IPS DF 4.7 (cell line): Measurements from ENCODE around the gene SPTSSA.

ENCODE experiments used
- DNase-seq: peaks from one replicate; pipeline ENCODE4 v3.0.0-alpha.2; 2013; ENCODE audit warnings: low spot score; ENCODE audit errors: extremely low read depth

The SPTSSA gene

DNA sequence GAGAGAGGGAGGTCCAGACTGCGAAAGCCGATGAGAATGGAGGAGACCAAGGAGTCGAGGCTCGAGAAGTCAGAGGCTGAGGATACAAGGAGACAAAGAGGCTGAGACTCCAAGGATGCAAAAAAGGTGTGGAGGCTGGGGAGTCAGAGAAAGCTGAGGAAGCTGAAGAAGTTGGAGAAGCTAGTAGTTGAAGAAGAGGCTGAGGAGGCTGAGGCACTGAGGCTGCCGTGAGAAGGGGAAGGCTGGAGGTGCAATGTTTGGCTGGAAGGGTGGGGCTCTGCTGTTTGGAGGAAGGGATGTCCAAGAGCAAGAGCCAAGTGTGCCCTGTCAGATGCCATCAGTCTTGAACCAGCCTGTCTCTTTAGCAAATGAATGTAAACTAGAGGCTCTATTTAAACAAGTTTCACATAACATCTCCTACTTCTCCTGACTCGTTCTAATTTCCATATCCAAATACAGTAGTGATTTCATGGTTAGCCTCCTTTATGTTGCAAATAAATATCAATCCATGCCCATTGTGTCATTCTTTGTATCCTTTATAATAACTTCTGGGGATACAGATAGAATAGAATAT, 10.8 kb upstream of the SPTSSA start:
- no peak for DNase-seq

DNA sequence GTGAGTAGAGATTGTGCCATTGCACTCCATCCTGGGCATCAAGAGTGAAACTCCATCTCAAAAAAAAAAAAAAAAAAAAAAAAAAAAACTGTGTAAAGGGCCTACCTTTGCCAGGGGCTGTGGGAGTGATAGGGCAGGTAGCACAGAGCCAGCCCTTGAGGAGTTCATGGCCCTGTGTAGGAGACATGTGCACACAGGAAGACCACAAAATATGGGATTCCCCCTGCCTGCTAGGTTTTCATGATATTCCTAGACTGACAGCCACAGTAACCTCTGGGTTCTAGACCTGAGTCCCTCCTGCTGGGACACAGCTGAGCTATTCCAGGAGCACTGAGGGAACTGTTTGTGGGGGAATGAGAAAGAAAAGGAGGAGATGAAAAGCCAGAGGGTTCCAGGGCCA, 8.3 kb upstream of the SPTSSA start:
- no peak for DNase-seq

DNA sequence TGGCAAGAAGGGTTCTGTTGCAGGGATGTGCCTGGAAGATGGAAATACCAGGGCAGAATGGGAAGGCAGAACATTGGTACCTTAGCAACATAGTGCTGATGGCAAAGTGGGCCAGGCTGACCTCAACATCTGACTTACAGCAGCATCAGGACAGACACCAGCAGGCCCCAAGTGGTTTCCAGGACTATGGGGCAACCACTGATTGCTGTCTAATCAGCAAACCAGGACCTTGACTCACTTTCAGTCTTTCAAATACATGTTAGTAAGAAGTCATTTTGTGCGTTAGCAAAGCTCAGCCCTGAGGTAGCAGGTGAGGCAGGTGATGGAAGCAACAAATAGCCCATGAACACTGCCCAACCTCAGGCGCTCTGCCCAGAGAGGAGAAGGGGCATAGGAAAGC, 4.7 kb upstream of the SPTSSA start:
- no peak for DNase-seq

DNA sequence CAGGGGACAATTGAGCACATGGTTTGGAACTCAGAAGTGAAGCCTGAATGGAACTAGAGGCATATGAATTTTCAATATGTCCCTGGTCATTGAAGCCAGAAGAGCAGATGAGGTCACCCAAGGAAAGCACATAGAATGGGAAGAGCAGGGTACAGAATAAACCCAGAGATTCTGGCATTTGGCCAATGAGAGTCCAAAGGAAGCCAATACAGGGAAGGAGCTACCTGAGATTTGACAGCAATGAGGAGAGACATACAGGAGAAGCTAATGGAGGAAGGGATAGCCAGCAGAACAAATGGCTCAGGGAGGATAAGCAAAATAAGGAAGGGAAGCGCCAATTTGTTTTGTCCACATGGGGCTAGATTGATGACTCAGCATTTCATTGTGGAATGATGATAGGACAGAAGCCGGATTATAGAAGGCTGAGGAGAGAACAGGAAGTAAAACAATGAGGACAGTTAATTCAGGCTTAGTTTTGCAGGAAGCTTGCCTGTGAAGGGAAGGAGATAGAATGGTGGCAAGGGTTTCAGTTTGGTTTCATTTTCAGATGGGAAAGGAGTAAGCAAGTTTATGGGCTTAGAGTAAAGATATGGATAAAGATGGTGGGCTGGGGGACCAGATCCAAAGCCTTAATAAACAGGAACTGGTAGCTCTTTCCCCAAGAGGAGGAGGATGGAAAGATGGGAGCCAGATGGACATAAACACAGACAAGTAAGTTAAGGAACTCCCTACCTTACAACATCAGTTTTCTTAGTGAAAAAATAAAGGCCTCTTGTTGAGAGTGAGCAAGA, 3.2 kb upstream of the SPTSSA start:
- DNase-seq: no peak

DNA sequence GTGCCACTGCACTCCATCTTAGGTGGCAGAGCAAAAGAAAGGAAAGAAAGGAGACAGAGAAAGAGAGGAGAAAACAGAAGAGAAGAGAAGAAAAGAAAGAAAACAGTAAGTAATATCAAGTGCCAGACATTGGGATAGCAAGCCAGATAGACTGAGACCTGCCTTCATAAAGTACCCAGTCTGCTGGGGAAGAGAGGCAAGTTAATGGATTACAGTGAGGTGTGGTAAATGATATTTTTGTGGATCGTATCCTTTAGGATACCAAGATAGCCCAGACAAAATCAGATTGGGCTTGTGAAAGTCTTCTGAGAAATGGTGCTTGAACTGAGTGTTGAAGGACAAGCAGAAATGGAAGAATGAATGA, 1.5 kb upstream of the SPTSSA start:
- no peak for DNase-seq

DNA sequence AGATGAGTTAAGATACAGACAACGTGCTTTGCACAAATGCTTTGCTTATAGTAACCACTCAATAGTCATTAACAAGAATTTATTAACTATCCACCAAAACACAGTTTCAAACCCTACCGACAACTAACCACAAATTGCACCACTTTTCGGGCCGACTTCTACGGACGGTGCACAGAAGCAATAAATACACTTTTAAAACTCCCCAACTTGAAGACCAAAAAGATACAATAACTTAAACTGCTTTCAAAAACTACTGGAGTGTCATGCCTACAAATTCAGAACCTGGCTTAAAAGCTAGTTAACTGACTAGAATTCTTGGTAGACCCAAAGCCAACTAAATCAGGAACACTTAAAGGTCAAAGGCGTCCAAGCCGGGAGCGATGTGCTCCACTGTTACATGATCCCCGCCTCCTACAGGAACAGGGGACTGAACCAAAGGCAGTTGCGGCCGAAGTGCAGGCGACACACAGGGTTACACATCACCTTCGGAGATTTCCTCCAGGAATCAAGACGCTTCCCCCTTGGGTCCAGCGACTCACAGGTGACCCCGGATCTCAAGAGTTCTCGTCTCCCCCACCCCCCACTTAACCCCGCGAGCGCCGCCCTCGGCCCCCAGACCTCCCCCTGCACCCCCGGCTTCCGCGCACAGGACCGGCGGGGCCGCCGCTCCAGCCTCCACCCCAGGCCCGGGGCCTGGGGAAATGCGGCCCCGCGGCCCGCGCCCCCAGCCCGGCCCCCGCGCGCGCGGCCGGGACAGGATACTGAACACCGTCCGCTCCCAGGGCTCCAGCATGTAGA, 507 bp downstream of the SPTSSA start:
- no peak for DNase-seq

DNA sequence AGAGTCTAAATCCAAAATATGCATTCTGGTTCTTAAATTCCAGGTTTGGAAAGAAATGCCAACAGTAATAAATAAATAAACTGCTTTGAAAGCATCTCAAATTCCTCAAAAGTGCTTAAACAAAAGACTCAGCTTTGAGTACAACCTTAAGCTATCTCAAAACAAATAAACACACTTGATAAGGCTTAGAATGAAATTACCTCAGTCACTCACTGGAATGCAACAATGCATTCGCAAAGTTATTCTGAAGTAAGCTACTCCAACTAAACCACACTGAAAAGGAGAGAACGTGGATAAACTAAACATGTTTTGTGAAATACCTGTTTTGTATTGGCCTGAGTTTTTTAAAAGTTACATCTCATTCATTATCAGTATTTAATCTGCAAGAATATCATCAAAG, 1.2 kb downstream of the SPTSSA start:
- DNase-seq: no peak

DNA sequence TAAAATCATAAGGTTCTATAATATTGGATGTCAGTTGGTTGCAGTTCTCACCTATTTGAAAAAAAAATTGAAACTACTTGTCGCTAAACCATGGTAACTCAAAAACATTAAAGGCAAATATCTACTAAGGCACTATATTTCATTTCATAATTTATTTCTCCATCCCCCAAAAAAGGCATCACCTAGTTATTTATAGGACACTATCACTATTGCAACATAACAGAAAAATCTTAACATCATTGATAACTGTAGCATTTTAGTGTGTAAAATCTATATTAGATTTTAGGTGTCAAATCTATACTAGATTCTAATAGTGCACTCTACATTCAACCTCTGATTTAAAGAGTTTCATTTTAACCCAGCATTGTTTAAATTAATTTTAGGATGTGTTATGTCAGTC, 1.7 kb downstream of the SPTSSA start:
- DNase-seq: no peak

DNA sequence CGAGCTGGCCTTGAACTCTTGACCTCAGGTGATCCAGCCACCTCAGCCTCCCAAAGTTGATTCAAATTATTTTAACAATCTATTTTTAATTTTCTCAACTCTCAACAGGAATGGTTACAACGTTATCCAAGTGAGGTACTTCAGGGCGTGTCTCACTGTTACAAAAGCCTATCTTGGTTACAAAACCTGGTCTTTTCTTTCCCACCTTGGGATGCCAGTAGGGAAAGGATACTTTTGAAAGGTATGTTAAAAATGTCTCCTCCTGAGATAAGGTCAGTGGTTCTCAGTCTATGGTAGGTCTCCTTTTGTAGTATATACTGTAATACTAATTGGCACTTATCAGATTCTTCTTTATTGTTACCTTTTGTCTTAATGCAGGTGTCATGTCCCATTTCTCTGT, 4.9 kb downstream of the SPTSSA start:
- DNase-seq: no peak

DNA sequence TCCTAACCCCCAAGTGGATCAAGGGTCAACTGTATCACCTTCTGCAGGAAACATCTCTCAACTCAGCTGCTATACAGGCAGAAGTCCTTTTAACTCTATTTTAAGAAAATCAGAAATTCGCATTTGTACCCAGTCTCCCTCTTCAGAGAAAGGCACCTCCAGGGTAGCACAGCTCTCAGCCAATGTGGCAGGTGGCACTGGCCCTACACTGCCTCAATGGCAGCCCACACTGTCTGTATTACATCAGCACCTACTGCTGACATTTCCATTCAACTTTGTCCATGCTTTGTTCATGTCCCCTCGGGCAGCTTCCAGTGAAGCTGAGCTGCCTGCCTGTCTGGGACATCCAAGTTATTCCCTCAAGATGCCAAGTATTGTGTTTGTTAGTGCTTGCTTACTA, 8.8 kb downstream of the SPTSSA start:
- DNase-seq: no peak

DNA sequence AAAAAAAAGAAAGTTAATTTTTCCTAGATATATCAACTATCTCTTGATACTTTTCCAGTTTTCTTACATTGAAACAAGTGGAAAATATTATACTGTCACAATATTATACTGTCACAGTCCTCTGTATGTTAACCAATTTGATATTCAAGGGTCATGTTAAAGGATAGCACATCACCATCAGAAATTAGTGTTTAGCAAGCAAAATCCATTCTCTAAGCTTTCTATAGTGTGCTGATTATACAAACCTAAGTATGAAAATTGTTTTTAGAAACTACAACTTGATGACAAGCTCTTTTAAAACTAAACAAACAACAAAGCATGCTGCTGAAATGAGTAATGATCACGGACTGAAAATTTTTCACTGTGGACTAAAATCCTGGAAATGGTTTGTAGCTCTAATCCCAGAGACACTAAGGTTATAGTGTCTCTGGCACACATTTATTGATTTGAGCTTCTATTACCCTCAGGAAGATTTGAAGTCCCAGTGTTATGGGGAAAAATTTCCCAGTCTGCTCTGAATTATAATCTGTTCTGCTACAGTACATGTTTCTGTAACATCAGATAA, 9.7 kb downstream of the SPTSSA start:
- DNase-seq: no peak

DNA sequence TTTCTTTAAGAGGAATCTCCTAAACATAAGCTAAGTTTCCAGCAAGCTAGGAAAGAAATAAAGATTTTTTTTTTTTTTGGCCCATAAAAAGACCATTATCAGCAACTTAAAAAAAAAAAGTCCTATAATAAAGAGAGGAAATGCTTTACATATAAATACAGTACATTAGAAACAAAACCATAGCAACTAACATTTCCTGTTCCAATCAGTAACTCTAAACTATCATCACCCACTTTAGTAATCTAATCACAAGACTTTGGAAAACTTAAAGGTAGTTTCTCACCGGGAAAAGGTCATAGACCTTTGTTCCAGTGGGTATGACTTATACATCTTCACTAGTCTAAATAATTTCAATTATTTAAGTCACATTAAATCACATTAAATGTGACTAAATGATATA, 11.1 kb downstream of the SPTSSA start:
- DNase-seq: no peak

DNA sequence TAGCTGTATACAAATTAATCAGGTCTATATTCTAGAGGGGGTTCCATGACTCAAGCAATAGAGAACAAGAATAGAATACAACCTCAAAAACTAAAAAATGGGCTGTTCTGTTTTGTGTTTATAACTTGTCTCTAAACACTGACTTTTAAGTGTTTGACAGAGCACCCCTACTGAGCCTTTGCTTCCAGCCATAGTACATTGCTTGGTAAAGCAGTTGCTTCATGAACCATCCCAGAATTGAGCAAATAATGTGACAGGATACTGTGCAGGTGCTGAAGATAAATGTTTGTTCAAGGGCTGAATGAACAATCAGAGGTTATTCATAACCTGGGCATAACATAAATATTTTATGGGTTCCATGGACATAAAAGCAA, 11.5 kb downstream of the SPTSSA start:
- no peak for DNase-seq

DNA sequence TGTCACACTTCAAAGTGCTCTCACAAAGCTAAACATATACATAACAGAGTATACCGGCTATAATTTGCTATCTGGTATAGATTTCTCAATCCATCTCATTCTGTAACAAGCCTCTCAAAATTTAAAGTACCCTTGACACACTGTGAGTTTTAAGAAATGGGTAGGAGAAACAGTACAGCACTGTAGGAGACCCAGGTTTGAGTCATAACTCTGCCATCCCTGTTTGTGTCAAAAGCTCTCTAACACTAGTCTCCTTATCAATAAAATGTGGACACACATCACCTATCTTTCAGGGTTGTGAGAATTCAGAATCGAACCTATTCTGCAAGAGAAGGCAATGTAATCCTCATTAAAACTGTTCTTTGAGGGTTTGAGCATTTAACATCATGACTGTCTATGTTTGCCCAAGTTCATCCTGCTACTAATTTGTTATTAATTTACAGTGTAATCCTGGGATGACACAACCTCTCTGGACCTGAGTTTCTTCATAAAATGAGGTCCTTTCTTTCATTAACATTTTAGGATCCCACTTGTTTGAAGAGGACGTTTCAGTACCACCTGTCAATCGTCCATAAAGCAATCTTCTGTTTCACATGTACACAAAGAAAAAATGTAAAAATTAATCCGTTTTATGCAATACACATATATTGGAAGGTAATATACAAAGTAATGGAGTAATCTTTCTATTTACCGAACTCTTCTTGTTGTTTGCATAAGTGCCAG, 12.1 kb downstream of the SPTSSA start:
- DNase-seq: no peak

DNA sequence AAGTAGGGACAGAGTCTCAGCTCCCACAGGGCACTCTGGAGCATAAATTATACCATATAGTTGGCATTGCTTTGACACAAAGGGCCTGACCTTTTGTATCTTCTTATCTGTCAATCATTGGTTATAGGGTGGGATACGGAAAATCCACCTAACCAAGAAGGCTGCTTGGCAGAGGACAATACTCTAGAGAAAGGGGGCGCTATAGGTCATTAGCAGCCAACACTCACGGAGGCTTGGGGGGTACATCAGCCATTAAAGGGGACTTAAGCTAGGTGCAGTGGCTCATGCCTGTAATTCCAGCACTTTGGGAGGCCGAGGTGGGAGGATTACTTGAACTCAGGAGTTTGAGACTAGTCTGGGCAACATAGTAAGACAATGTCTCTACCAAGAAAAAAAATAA, 22.9 kb downstream of the SPTSSA start:
- DNase-seq: no peak

DNA sequence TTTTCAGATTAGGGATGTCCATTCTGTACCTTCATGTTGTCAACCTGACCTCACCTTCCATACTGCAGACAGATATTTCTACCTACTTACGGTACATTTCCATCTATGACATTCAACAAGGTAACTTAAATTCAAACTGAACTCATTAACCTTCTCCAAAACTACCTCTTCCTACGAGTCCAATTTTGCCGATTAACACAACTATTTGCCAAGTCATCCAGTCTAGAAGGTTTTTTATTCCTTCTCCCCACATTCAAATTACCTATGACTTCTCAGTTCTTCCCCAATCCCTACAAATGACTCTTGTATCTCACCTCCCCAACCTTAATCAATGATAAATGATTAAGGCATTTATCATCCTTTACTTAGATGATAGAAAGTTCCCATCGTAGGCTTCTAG, 23.6 kb downstream of the SPTSSA start:
- DNase-seq: no peak

DNA sequence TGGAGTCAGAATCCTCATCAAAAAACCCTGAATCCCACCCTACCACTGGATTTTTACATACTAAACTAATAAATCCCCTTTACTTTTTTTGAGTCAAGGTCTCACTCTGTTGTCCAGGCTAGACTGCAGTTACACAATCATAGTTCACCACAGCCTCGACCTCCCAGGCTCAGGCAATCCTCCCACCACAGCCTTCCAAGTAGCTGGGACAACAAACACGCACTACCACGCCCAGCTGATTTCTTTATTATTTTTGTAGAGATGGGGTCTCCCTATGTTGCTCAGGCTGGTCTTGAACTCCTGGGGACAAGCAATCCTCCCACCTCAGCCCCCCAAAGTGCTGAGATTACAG, 24.3 kb downstream of the SPTSSA start:
- no peak for DNase-seq

DNA sequence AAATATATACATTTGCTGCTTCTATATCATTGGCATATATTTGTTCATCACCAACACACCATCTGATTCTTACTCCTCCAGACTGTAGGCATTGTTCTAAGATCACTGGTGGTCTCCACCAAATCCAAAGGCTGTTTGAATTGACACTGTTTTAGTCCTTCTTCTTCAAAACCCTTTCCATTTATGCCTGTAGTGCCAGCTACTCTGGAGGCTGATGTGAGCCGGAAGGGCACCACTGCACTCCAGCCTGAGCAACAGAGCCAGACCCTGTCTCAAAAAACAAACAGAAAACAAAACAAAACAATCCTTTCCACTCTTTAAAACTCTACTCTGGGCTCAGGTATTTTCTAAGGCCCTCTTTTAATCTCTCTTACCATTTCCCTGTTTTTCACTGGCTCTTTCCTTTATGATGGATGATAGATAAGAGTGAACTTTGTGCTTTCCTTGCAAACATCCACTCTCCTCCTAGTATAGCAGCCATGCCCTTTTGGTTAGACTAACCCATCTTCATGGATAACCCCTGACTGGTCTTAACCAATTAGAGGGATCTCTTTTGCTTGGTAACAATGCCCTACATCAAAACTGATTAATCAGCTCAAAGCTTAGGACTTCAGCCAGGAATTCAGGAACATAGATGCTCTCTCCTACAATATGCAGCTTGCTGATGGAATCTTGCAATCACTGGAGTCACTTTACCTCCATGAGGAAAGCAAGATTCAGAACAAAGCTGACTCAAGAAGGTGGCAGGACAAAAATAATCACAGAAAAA, 24.9 kb downstream of the SPTSSA start:
- DNase-seq: no peak

DNA sequence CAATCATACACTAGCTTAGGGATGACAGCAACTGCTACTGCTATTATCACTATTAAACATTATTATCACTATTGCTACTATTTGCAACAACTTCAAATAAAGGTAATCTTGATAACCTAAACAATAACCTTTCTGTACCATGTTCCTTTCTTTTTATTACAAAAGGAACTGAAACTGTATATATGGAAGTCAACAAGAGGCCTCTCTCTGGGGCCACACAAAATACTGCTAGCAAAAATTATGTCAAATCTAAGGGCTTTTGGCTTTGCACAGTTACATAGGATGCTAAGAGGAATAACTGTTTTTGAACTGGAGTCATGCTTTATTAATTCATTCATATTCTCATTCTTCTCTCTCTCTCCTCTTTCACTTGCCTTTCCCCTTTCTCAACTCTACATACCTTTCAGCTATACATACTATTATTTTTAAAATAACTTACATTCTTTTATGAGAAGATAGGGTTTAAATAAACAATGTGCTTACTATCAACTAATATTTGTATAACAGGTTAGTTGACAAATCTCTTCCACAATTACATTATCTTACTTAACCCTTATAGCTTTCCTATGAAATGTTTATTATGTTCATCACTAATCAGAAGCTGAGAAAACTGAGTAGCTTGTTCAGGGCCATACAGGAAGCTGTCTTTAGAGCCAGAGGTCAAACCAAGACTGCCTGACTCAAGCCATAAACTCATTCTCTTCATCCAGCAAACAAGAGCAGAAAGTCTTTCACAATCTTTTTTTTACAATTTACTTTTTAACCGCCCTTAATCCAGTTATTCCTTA, 25.7 kb downstream of the SPTSSA start:
- DNase-seq: no peak

DNA sequence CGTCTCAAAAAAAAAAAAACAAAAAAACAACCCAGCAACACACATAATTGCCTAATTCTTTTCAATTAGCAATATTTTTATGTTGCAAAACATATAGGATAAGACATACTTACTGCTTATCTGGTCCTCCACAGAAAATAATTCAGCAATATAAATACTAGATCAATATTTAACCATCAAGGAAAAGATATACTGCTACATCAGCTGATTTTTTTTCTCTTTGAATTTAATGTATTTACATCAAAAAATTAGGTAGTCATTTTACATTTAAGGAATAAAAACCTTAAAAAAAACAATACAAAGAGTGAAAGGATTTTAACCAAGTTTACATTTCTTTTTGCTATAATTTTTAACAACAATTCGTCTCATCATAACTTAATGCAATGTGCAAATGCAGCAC, 28.1 kb downstream of the SPTSSA start:
- DNase-seq: no peak
